Measurements from ENCODE around the gene TMEM151B.

The TMEM151B gene

DNA sequence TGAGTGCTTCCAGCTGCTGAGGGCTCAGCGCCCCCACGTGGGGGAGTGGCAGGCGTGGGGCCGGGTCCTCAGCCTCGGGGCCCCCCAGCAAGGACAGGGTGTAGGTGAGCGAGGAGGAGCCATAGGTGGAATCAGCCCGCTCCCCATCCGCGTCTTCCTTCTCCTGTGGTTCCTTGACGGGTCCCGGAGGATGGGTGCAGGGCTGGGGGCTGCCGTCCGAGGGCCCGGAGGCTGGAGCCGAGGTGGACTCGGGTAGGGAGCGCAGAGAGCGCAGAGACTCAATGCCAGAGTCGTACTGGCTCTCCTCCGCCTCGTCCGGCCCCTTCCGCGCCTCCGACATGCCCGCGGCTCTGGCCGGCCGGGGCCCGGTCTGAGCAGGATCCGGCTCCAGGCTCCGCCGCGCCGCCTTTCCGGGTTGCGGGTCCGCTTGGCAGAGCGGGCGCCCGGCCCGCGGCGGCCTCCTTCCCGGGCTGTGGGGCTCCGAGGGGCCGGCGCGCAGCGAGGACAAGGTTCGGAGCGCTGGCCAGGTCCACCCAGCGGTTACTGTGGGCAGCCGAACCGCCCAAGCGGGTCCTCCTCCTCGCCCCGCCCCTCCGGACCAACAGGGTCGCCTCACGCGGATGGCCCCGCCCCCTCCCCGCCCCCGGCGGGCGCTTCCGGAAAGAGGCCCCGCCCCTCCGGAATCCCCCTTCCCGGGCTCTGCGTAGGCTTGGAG lies 5.1 kb upstream of the TMEM151B start, which contains the start of gene NFKBIE:
NFKBIE (minus strand) TSS at position 545 of the 715 bp plus-strand sequence; CDS start at position 340, 205 bp downstream.
- peaks cover 9% of the 10 kb centered on the region for H3K36me3 ChIP-seq
- DNase-seq: peak; percentile 99
- peak within 1 kb of the TSS; percentile 74 for H3K27ac ChIP-seq
- TF ChIP-seq, protein P1, sequence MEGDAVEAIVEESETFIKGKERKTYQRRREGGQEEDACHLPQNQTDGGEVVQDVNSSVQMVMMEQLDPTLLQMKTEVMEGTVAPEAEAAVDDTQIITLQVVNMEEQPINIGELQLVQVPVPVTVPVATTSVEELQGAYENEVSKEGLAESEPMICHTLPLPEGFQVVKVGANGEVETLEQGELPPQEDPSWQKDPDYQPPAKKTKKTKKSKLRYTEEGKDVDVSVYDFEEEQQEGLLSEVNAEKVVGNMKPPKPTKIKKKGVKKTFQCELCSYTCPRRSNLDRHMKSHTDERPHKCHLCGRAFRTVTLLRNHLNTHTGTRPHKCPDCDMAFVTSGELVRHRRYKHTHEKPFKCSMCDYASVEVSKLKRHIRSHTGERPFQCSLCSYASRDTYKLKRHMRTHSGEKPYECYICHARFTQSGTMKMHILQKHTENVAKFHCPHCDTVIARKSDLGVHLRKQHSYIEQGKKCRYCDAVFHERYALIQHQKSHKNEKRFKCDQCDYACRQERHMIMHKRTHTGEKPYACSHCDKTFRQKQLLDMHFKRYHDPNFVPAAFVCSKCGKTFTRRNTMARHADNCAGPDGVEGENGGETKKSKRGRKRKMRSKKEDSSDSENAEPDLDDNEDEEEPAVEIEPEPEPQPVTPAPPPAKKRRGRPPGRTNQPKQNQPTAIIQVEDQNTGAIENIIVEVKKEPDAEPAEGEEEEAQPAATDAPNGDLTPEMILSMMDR (IDR thresholded peaks at IDR 0.05; ENCODE audit: low read depth, low read length): peak; percentile 73
- peak within 1 kb of the TSS; percentile 65 for H3K4me3 ChIP-seq (ENCODE audit: low read depth, low read length)
- no peaks in the 10 kb centered on the region for H3K9me3 ChIP-seq (ENCODE audit: severe bottlenecking)
- H3K27me3 ChIP-seq (ENCODE audit: insufficient read depth, low read depth, severe bottlenecking): no peaks in the 10 kb centered on the region

DNA sequence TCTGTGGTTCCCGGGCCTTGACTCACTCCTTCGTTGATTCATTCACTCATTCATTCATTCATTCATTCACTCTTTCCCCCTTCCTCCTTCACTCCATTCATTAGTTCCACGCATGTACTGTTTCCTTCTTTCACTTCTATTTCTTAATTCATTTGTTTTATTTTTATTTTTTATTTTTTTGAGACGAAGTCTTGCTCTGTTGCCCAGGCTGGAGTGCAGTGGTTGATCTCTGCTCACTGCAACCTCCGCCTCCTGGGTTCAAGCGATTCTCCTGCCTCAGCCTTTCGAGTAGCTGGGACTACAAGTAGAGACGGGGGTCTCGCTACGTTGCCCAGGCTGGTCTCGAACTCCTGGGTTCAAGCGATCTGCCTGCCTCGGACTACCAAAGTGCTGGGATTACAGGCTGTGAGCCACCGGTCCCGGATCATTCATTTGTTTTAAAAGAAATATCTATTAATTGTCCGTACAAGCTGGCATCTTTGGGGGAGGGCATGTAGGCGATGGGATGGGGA lies 4.5 kb upstream of the TMEM151B start:
- no peak for DNase-seq
- Histone ChIP-seq H3K4me3 (ENCODE audit: low read depth, low read length) (peak overlapping the region; percentile 65), H3K36me3 (peaks cover 8% of the 10 kb centered on the region), H3K27ac (peak overlapping the region; percentile 8), H3K9me3 (ENCODE audit: severe bottlenecking) (no peaks in the 10 kb centered on the region), H3K27me3 (ENCODE audit: insufficient read depth, low read depth, severe bottlenecking) (no peaks in the 10 kb centered on the region)
- TF ChIP-seq, protein P1 (IDR thresholded peaks at IDR 0.05; ENCODE audit: low read depth, low read length): no peak

DNA sequence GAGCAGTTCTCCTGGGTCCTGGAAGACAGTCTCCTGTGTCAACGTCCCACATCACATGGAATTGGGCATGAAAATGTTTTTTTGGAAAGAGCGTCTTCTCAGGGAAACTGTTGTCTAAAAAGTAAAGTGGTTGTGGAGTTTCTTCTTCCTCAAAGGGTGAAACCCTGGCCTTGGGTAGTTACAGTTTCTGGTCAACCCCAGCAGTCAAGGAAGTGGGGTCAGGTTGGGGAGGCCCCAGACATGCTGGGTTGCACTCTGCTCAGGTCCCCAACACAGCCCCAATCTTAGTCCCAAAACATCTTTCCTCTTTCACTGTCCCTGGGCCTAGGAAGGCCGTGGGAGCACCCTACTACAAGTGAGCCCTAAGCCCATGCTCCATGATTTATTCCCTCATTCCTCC lies 3.9 kb upstream of the TMEM151B start:
- DNase-seq: no peak
- no peak overlapping the region for H3K27ac ChIP-seq
- no peaks in the 10 kb centered on the region for H3K27me3 ChIP-seq (ENCODE audit: insufficient read depth, low read depth, severe bottlenecking)
- peaks cover 3% of the 10 kb centered on the region for H3K36me3 ChIP-seq
- TF ChIP-seq, protein P1 (IDR thresholded peaks at IDR 0.05; ENCODE audit: low read depth, low read length): no peak
- no peak overlapping the region for H3K4me3 ChIP-seq (ENCODE audit: low read depth, low read length)
- H3K9me3 ChIP-seq (ENCODE audit: severe bottlenecking): no peaks in the 10 kb centered on the region

DNA sequence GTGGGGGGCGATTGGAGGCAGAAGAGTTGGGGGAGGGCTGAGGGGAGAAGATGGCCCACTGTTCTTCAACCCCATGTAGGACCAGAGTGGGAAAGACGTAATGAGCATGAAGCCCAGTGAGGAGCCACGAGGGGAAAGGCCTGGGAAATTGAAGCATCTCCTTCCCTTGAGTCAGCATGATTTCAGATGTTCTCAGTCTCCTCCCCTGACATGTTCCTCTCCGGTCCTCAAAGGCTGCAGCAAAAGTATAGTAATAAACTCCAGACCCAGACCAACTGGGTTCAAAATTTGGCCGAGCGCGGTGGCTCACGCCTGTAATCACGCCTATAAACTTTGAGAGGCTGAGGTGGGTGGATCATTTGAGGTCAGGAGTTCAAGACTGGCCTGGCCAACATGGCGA lies 3.0 kb upstream of the TMEM151B start:
- no peak for DNase-seq
- Histone ChIP-seq H3K27me3 (ENCODE audit: insufficient read depth, low read depth, severe bottlenecking) (no peaks in the 10 kb centered on the region), H3K27ac (no peak overlapping the region), H3K9me3 (ENCODE audit: severe bottlenecking) (no peaks in the 10 kb centered on the region), H3K4me3 (ENCODE audit: low read depth, low read length) (no peak overlapping the region), H3K36me3 (no peaks in the 10 kb centered on the region; the same call in 1 of the 2 replicates)
- TF ChIP-seq, protein P1 (IDR thresholded peaks at IDR 0.05; ENCODE audit: low read depth, low read length): no peak

DNA sequence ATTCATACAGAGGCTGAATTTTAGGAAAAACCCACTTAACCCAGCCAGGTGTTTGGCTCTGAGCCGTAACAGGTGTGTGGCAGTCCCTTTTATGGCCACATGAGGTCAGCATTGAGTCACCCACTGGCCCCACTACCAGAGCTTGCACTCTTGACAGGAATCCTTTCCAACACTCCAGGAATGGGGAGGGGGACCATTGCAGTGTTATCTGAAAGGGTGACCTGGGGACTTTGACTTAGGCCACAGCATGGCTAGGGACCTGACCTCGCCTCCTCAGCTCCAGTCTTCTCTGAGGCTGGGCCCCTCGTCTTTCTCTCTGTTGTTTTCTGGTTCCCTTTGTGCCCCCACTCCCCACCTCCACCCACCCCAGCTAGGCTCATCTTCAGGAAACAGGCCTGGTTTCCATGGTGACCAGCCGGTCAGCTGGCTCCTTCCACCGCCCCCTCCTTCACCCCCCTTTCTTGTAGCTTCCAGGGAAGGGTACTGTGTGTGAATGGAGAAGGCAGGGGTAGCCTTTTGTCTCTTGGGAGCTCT lies 2.1 kb upstream of the TMEM151B start:
- no peak overlapping the region for H3K4me3 ChIP-seq (ENCODE audit: low read depth, low read length)
- no peaks in the 10 kb centered on the region for H3K9me3 ChIP-seq (ENCODE audit: severe bottlenecking)
- TF ChIP-seq, protein P1 (IDR thresholded peaks at IDR 0.05; ENCODE audit: low read depth, low read length): peak; percentile 99
- peaks cover 8% of the 10 kb centered on the region for H3K36me3 ChIP-seq
- no peaks in the 10 kb centered on the region for H3K27me3 ChIP-seq (ENCODE audit: insufficient read depth, low read depth, severe bottlenecking)
- DNase-seq: peak; percentile 88
- H3K27ac ChIP-seq: no peak overlapping the region
